ENCODE measurements around the gene ARL16. TPM values are rescaled to one million over a fixed set of nuclear protein-coding genes. Genes with fewer than 3 reads are reported as not detected.

The ARL16 gene
- total RNA-seq, 1 donor from 2014 or later = 38.6 TPM

GRCh38 chr17:81694810-81695209, 11.2 kb upstream of the ARL16 start:
- H4K20me1 ChIP-seq (ENCODE audit: insufficient read depth, low read length) = peaks cover 89% of the 10 kb centered on the region
- no peak for FAIRE-seq
- no peak overlapping the region for H3K27ac Mint-ChIP-seq (ENCODE audit: unreplicated experiment)
- no peak overlapping the region for H3K4me2 ChIP-seq (ENCODE audit: low read length)
- peaks cover 94% of the 10 kb centered on the region for H3K79me2 ChIP-seq (ENCODE audit: insufficient read depth, low read length)
- no peak overlapping the region for H3K9ac ChIP-seq (ENCODE audit: low read length)
- DNase-seq (ENCODE audit: low read depth) = no peak
- no peaks in the 10 kb centered on the region for H3K4me1 Mint-ChIP-seq (ENCODE audit: low read depth, unreplicated experiment)
- no peak for TF ChIP-seq CTCF (IDR thresholded peaks at IDR 0.05; ENCODE audit: insufficient read depth, low read depth, low read length)
- H3K4me3 Mint-ChIP-seq (ENCODE audit: unreplicated experiment) = no peak overlapping the region
- no peaks in the 10 kb centered on the region for H3K9me3 ChIP-seq (ENCODE audit: insufficient read depth, low read depth, low read length)
- no peaks in the 10 kb centered on the region for H3K4me1 ChIP-seq (ENCODE audit: insufficient read depth, low read length)
- H3K36me3 ChIP-seq (ENCODE audit: insufficient read depth, low read length) = peaks cover 33% of the 10 kb centered on the region
- H2AFZ ChIP-seq (ENCODE audit: low read depth, low read length) = no peak overlapping the region
- H3K27me3 Mint-ChIP-seq (ENCODE audit: low read depth, unreplicated experiment) = no peaks in the 10 kb centered on the region
- H3K27me3 ChIP-seq (ENCODE audit: insufficient read depth, low read length) = no peaks in the 10 kb centered on the region
- no peak overlapping the region for H3K4me3 ChIP-seq (ENCODE audit: insufficient read depth, low read depth, low read length)
- H3K27ac ChIP-seq (ENCODE audit: low read depth, low read length) = no peak overlapping the region
- peaks cover 15% of the 10 kb centered on the region for H3K36me3 Mint-ChIP-seq (ENCODE audit: low read depth, unreplicated experiment)
- H3K9me3 Mint-ChIP-seq (ENCODE audit: unreplicated experiment) = no peaks in the 10 kb centered on the region

- H3K4me1 Mint-ChIP-seq (ENCODE audit: low read depth, unreplicated experiment) = no peaks in the 10 kb centered on the region
- H3K27me3 Mint-ChIP-seq (ENCODE audit: low read depth, unreplicated experiment) = no peaks in the 10 kb centered on the region
- H3K36me3 Mint-ChIP-seq (ENCODE audit: low read depth, unreplicated experiment) = peaks cover 18% of the 10 kb centered on the region
- H3K9me3 Mint-ChIP-seq (ENCODE audit: unreplicated experiment) = no peaks in the 10 kb centered on the region
- Histone ChIP-seq H3K9ac (ENCODE audit: low read length) (no peak overlapping the region), H3K27me3 (ENCODE audit: insufficient read depth, low read length) (no peaks in the 10 kb centered on the region), H3K36me3 (ENCODE audit: insufficient read depth, low read length) (peaks cover 32% of the 10 kb centered on the region), H3K27ac (ENCODE audit: low read depth, low read length) (no peak overlapping the region), H3K4me1 (ENCODE audit: insufficient read depth, low read length) (no peaks in the 10 kb centered on the region), H2AFZ (ENCODE audit: low read depth, low read length) (no peak overlapping the region), H3K4me2 (ENCODE audit: low read length) (no peak overlapping the region), H4K20me1 (ENCODE audit: insufficient read depth, low read length) (peaks cover 91% of the 10 kb centered on the region), H3K9me3 (ENCODE audit: insufficient read depth, low read depth, low read length) (no peaks in the 10 kb centered on the region), H3K79me2 (ENCODE audit: insufficient read depth, low read length) (peaks cover 95% of the 10 kb centered on the region), H3K4me3 (ENCODE audit: insufficient read depth, low read depth, low read length) (no peak overlapping the region)
- no peak for FAIRE-seq
- no peak overlapping the region for H3K4me3 Mint-ChIP-seq (ENCODE audit: unreplicated experiment)
- H3K27ac Mint-ChIP-seq (ENCODE audit: unreplicated experiment) = no peak overlapping the region
- TF ChIP-seq EZH2 (IDR thresholded peaks at IDR 0.05; ENCODE audit: insufficient read depth, low read length) = no peak
- DNase-seq (ENCODE audit: low read depth) = no peak
These were observed 10.1 kb upstream of the ARL16 start for GRCh38 chr17:81693509-81694210.

- FAIRE-seq = no peak
- peaks cover 23% of the 10 kb centered on the region for H3K36me3 ChIP-seq (ENCODE audit: insufficient read depth, low read length)
These were observed 8.0 kb upstream of the ARL16 start for GRCh38 chr17:81691608-81692007.

More at GRCh38 chr17:81691608-81692007, 8.0 kb upstream of the ARL16 start:
- Mint-ChIP-seq H3K27ac (ENCODE audit: unreplicated experiment) (no peak overlapping the region), H3K4me3 (ENCODE audit: unreplicated experiment) (peak overlapping the region; percentile 34), H3K4me1 (ENCODE audit: low read depth, unreplicated experiment) (no peaks in the 10 kb centered on the region), H3K27me3 (ENCODE audit: low read depth, unreplicated experiment) (no peaks in the 10 kb centered on the region), H3K36me3 (ENCODE audit: low read depth, unreplicated experiment) (peaks cover 12% of the 10 kb centered on the region), H3K9me3 (ENCODE audit: unreplicated experiment) (no peaks in the 10 kb centered on the region)
- no peak overlapping the region for H3K4me3 ChIP-seq (ENCODE audit: insufficient read depth, low read depth, low read length)
- H3K27ac ChIP-seq (ENCODE audit: low read depth, low read length) = no peak overlapping the region
- no peaks in the 10 kb centered on the region for H3K9me3 ChIP-seq (ENCODE audit: insufficient read depth, low read depth, low read length)
- H3K27me3 ChIP-seq (ENCODE audit: insufficient read depth, low read length) = no peaks in the 10 kb centered on the region
- H3K9ac ChIP-seq (ENCODE audit: low read length) = no peak overlapping the region
- H4K20me1 ChIP-seq (ENCODE audit: insufficient read depth, low read length) = peaks cover 91% of the 10 kb centered on the region
- peaks cover 95% of the 10 kb centered on the region for H3K79me2 ChIP-seq (ENCODE audit: insufficient read depth, low read length)
- TF ChIP-seq EZH2 (IDR thresholded peaks at IDR 0.05; ENCODE audit: insufficient read depth, low read length) (no peak), CTCF (IDR thresholded peaks at IDR 0.05; ENCODE audit: insufficient read depth, low read depth, low read length) (no peak)
- no peak for DNase-seq (ENCODE audit: low read depth)
- no peak overlapping the region for H3K4me2 ChIP-seq (ENCODE audit: low read length)
- no peak overlapping the region for H2AFZ ChIP-seq (ENCODE audit: low read depth, low read length)
- no peaks in the 10 kb centered on the region for H3K4me1 ChIP-seq (ENCODE audit: insufficient read depth, low read length)

All from astrocyte (in vitro differentiated cells and primary cell).